Measurements from ENCODE around the gene VPS52. TPM values are rescaled to one million over a fixed set of nuclear protein-coding genes. Genes with fewer than 3 reads are reported as not detected.

Gene VPS52
- total and polyA plus RNA-seq, 9 of the 15 experiments (the other 6 are each of a cell fraction or from before 2014, with no cell fraction given), result 24.4 to 103 (median 40.2) TPM

- no peak for TF ChIP-seq IRF2 (CRISPR knock-in tag; IDR thresholded peaks at IDR 0.05)
- no peak; a peak in 1 of 4 replicates for TF ChIP-seq FOXA3 (CRISPR knock-in tag; conservative IDR thresholded peaks at IDR 0.05 in 1 of 2, IDR thresholded peaks at IDR 0.05 in 1 of 2)
- TF ChIP-seq ATF4 (CRISPR knock-in tag; IDR thresholded peaks at IDR 0.05), result no peak
- TF ChIP-seq ARID2 (IDR thresholded peaks at IDR 0.05), result 0 out of 2 replicates have a peak, but pooled peaks have one; percentile 32
- peak; percentile 74 for TF ChIP-seq NCOR1 (IDR thresholded peaks at IDR 0.05)
- peak; percentile 78 for TF ChIP-seq POLR2B (IDR thresholded peaks at IDR 0.05; ENCODE audit: low read depth, partially characterized antibody)
- TF ChIP-seq VEZF1 (CRISPR knock-in tag; IDR thresholded peaks at IDR 0.05), result peak; percentile 83
- peak; percentile 79 for TF ChIP-seq ZNF253 (CRISPR knock-in tag; conservative IDR thresholded peaks at IDR 0.05)
- no peak; the same call in 1 of the 2 replicates for TF ChIP-seq ZNF23 (CRISPR knock-in tag; IDR thresholded peaks at IDR 0.05)
- no peak for TF ChIP-seq SREBF2 (CRISPR knock-in tag; IDR thresholded peaks at IDR 0.05)
- TF ChIP-seq MAFF (IDR thresholded peaks at IDR 0.05; ENCODE audit: low read length), result no peak
- peak; percentile 94 for TF ChIP-seq SIRT6 (IDR thresholded peaks at IDR 0.05; ENCODE audit: low read depth, low read length)
- TF ChIP-seq ZHX1 (conservative IDR thresholded peaks at IDR 0.05; ENCODE audit: low read length), result no peak
- 0 out of 2 replicates have a peak, but pooled peaks have one; percentile 7 for TF ChIP-seq NR4A1 (CRISPR knock-in tag; IDR thresholded peaks at IDR 0.05)
- TF ChIP-seq NR4A1 (tag; IDR thresholded peaks at IDR 0.05), result peak; percentile 44; the same call in 1 of the 2 replicates
- TF ChIP-seq CEBPG (CRISPR knock-in tag; IDR thresholded peaks at IDR 0.05), result no peak
- no peak for TF ChIP-seq CEBPG (tag; conservative IDR thresholded peaks at IDR 0.05 in 1 of 2, IDR thresholded peaks at IDR 0.05 in 1 of 2)
- TF ChIP-seq ZNF57 (CRISPR knock-in tag; IDR thresholded peaks at IDR 0.05), result peak; percentile 74
- peak in 1 of 2 experiments; percentile 73; a peak in 2 of 4 replicates for TF ChIP-seq ETV6 (IDR thresholded peaks at IDR 0.05; ENCODE audit: borderline replicate concordance in 1 of 2, low read depth in 2 of 2, low read length in 1 of 2)
- TF ChIP-seq ETV6 (CRISPR knock-in tag; IDR thresholded peaks at IDR 0.05; ENCODE audit: borderline replicate concordance), result no peak
- TF ChIP-seq RUNX1 (IDR thresholded peaks at IDR 0.05; ENCODE audit: low read depth), result 0 out of 2 replicates have a peak, but pooled peaks have one; percentile 21
- peak; percentile 72; the same call in 1 of the 2 replicates for TF ChIP-seq HMGXB4 (CRISPR knock-in tag; IDR thresholded peaks at IDR 0.05)
Observed at GRCh38 chr6:33276864-33277662, 5.4 kb upstream of the VPS52 start, which contains the start of gene B3GALT4 (continued).
